ENCODE measurements around the gene THOP1. TPM values are rescaled to one million over a fixed set of nuclear protein-coding genes. Genes with fewer than 3 reads are reported as not detected.

Gene THOP1
- total RNA-seq, 1 donor from 2014 or later = 79.0 TPM

GRCh38 chr19:2840794-2841791 is 55.8 kb downstream of the THOP1 start, which contains the start of gene ZNF555:
ZNF555 (plus strand) TSS chr19:2841475; CDS start chr19:2841573, 98 bp downstream.
- peak; percentile 40 for TF ChIP-seq CTCF (IDR thresholded peaks at IDR 0.05; ENCODE audit: insufficient read depth, low read length, poor library complexity, severe bottlenecking)
- peak; percentile 93 for DNase-seq (ENCODE audit: low read depth)
- Histone ChIP-seq H3K27me3 (ENCODE audit: control insufficient read depth, insufficient read depth, low read length) (no peaks in the 10 kb centered on the region), H3K4me3 (ENCODE audit: low read depth, low read length) (peak within 1 kb of the TSS; percentile 72), H3K36me3 (ENCODE audit: control insufficient read depth, insufficient read depth, low read length) (no peaks in the 10 kb centered on the region)

GRCh38 chr19:2841855-2842574 is 56.7 kb downstream of the THOP1 start:
- no peaks in the 10 kb centered on the region for H3K27me3 ChIP-seq (ENCODE audit: control insufficient read depth, insufficient read depth, low read length)
- no peak for TF ChIP-seq CTCF (IDR thresholded peaks at IDR 0.05; ENCODE audit: insufficient read depth, low read length, poor library complexity, severe bottlenecking)
- DNase-seq (ENCODE audit: low read depth) = no peak

GRCh38 chr19:2845107-2845506 is 59.8 kb downstream of the THOP1 start:
- Histone ChIP-seq H3K27me3 (ENCODE audit: control insufficient read depth, insufficient read depth, low read length) (no peaks in the 10 kb centered on the region), H3K4me3 (ENCODE audit: low read depth, low read length) (no peak overlapping the region)
- TF ChIP-seq CTCF (IDR thresholded peaks at IDR 0.05; ENCODE audit: insufficient read depth, low read length, poor library complexity, severe bottlenecking) = no peak

More at GRCh38 chr19:2841855-2842574, 56.7 kb downstream of the THOP1 start:
- Histone ChIP-seq H3K36me3 (ENCODE audit: control insufficient read depth, insufficient read depth, low read length) (no peaks in the 10 kb centered on the region), H3K4me3 (ENCODE audit: low read depth, low read length) (peak overlapping the region; percentile 72)

GRCh38 chr19:2846180-2846894 is 61.0 kb downstream of the THOP1 start:
- TF ChIP-seq CTCF (IDR thresholded peaks at IDR 0.05; ENCODE audit: insufficient read depth, low read length, poor library complexity, severe bottlenecking) = no peak
- no peak overlapping the region for H3K4me3 ChIP-seq (ENCODE audit: low read depth, low read length)
- no peaks in the 10 kb centered on the region for H3K27me3 ChIP-seq (ENCODE audit: control insufficient read depth, insufficient read depth, low read length)
- DNase-seq (ENCODE audit: low read depth) = no peak
- no peaks in the 10 kb centered on the region for H3K36me3 ChIP-seq (ENCODE audit: control insufficient read depth, insufficient read depth, low read length)

More at GRCh38 chr19:2845107-2845506, 59.8 kb downstream of the THOP1 start:
- DNase-seq (ENCODE audit: low read depth) = no peak
- H3K36me3 ChIP-seq (ENCODE audit: control insufficient read depth, insufficient read depth, low read length) = no peaks in the 10 kb centered on the region

- H3K4me3 ChIP-seq (ENCODE audit: low read depth, low read length) = no peak overlapping the region
- no peak for DNase-seq (ENCODE audit: low read depth)
- peaks cover 1% of the 10 kb centered on the region for H3K36me3 ChIP-seq (ENCODE audit: control insufficient read depth, insufficient read depth, low read length)
- TF ChIP-seq CTCF (IDR thresholded peaks at IDR 0.05; ENCODE audit: insufficient read depth, low read length, poor library complexity, severe bottlenecking) = no peak
- no peaks in the 10 kb centered on the region for H3K27me3 ChIP-seq (ENCODE audit: control insufficient read depth, insufficient read depth, low read length)
Measured at GRCh38 chr19:2847507-2847906, 62.2 kb downstream of the THOP1 start.

Data from kidney epithelial cell (primary cell).